ENCODE results near the gene MGAT4B.

DNA sequence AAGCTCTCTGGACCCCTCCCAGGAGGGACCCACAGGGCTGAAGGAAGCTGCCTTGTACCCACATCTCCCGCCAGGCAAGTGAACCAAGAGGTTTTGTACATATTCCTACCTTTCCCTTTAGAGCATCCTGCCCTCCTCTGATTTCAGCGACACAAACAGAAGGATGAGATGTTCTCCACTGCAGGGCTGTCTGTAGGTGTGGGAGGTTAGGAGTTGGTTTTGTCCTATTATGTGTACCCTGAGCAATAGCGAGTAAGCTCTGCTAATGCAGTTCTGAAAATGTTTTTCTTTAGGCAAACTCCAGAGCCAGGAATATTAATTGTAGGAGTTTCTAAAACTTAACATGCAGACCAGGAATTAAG is 27.0 kb upstream of the MGAT4B start:
- TF ChIP-seq GATA2 (IDR thresholded peaks at IDR 0.05; ENCODE audit: low read depth, low read length) (no peak), GATA3 (IDR thresholded peaks at IDR 0.05; ENCODE audit: low read depth, low read length) (no peak)
